ENCODE measurements around the gene PLPPR1. TPM values are rescaled to one million over a fixed set of nuclear protein-coding genes. Genes with fewer than 3 reads are reported as not detected.
A peak's percentile ranks its signal among the peaks of the same experiment; 100 is the strongest.

Gene PLPPR1
- polyA plus RNA-seq, 1 donor from 2014 or later, result 157 TPM

- no peaks in the 10 kb centered on the region for H3K36me3 ChIP-seq (ENCODE audit: insufficient read depth, low read length)
- no peaks in the 10 kb centered on the region for H3K9me2 ChIP-seq (ENCODE audit: insufficient read depth, low read length)
- H3K9ac ChIP-seq (ENCODE audit: low read length), result no peak overlapping the region
- no peaks in the 10 kb centered on the region for H3K9me3 ChIP-seq (ENCODE audit: low read length)
- no peaks in the 10 kb centered on the region for H3K27me3 ChIP-seq (ENCODE audit: insufficient read depth, low read depth, low read length)
- no peaks in the 10 kb centered on the region for H3K79me2 ChIP-seq (replicated peaks; ENCODE audit: insufficient read depth, low read length)
- no peak for TF ChIP-seq EZH2 (IDR thresholded peaks at IDR 0.05; ENCODE audit: borderline replicate concordance, insufficient read depth, low read length, poor library complexity, severe bottlenecking)
- TF ChIP-seq EP300 (conservative IDR thresholded peaks at IDR 0.05; ENCODE audit: poor library complexity, severe bottlenecking), result no peak
- peak; percentile 90 for TF ChIP-seq CTCF (IDR thresholded peaks at IDR 0.05; ENCODE audit: poor library complexity, severe bottlenecking)
- no peak for TF ChIP-seq TAF1 (IDR thresholded peaks at IDR 0.05; ENCODE audit: low read depth)
- peak; percentile 96 for TF ChIP-seq SMC3 (conservative IDR thresholded peaks at IDR 0.05; ENCODE audit: poor library complexity)
- peak; percentile 20 for TF ChIP-seq REST (IDR thresholded peaks at IDR 0.05; ENCODE audit: borderline replicate concordance)
- TF ChIP-seq RAD21 (conservative IDR thresholded peaks at IDR 0.05), result peak; percentile 96
- H3K4me2 ChIP-seq (ENCODE audit: low read length), result no peak overlapping the region
- no peaks in the 10 kb centered on the region for H3F3A ChIP-seq (ENCODE audit: insufficient read depth, low read length, poor library complexity, severe bottlenecking)
- no peak overlapping the region for H3K4me3 ChIP-seq (ENCODE audit: low read length)
- H2AFZ ChIP-seq (ENCODE audit: low read depth, low read length), result no peak overlapping the region
- H4K20me1 ChIP-seq (ENCODE audit: insufficient read depth), result no peaks in the 10 kb centered on the region
- no peak overlapping the region for H3K27ac ChIP-seq (ENCODE audit: low read length)
These were observed 206.8 kb downstream of the PLPPR1 start for GRCh38 chr9:101235105-101235866.

- Histone ChIP-seq H3K9me2 (ENCODE audit: insufficient read depth, low read length) (no peaks in the 10 kb centered on the region), H3K36me3 (ENCODE audit: insufficient read depth, low read length) (no peaks in the 10 kb centered on the region), H3K27ac (ENCODE audit: low read length) (no peak overlapping the region), H3K9ac (ENCODE audit: low read length) (no peak overlapping the region), H3F3A (ENCODE audit: insufficient read depth, low read length, poor library complexity, severe bottlenecking) (no peaks in the 10 kb centered on the region), H2AFZ (ENCODE audit: low read depth, low read length) (no peak overlapping the region), H3K79me2 (replicated peaks; ENCODE audit: insufficient read depth, low read length) (no peaks in the 10 kb centered on the region), H3K4me2 (ENCODE audit: low read length) (no peak overlapping the region), H3K9me3 (ENCODE audit: low read length) (no peaks in the 10 kb centered on the region), H4K20me1 (ENCODE audit: insufficient read depth) (no peaks in the 10 kb centered on the region), H3K27me3 (ENCODE audit: insufficient read depth, low read depth, low read length) (no peaks in the 10 kb centered on the region), H3K4me3 (ENCODE audit: low read length) (no peak overlapping the region)
- TF ChIP-seq TAF1 (IDR thresholded peaks at IDR 0.05; ENCODE audit: low read depth), result no peak
- no peak for TF ChIP-seq CTCF (IDR thresholded peaks at IDR 0.05; ENCODE audit: poor library complexity, severe bottlenecking)
- no peak for TF ChIP-seq EP300 (conservative IDR thresholded peaks at IDR 0.05; ENCODE audit: poor library complexity, severe bottlenecking)
- TF ChIP-seq POLR2AphosphoS5 (IDR thresholded peaks at IDR 0.05), result no peak
- no peak for TF ChIP-seq EZH2 (IDR thresholded peaks at IDR 0.05; ENCODE audit: borderline replicate concordance, insufficient read depth, low read length, poor library complexity, severe bottlenecking)
- TF ChIP-seq SMC3 (conservative IDR thresholded peaks at IDR 0.05; ENCODE audit: poor library complexity), result no peak
- TF ChIP-seq MXI1 (conservative IDR thresholded peaks at IDR 0.05; ENCODE audit: poor library complexity, severe bottlenecking), result no peak
- TF ChIP-seq REST (IDR thresholded peaks at IDR 0.05; ENCODE audit: borderline replicate concordance), result no peak
- TF ChIP-seq RAD21 (conservative IDR thresholded peaks at IDR 0.05), result no peak
These were observed 214.1 kb downstream of the PLPPR1 start for GRCh38 chr9:101242651-101243050.

All from neural cell (in vitro differentiated cells).